ENCODE measurements around the gene SUFU. TPM values are rescaled to one million over a fixed set of nuclear protein-coding genes. Genes with fewer than 3 reads are reported as not detected.

Gene SUFU
- total RNA-seq, 1 donor from 2014 or later = 11.5 TPM

DNA sequence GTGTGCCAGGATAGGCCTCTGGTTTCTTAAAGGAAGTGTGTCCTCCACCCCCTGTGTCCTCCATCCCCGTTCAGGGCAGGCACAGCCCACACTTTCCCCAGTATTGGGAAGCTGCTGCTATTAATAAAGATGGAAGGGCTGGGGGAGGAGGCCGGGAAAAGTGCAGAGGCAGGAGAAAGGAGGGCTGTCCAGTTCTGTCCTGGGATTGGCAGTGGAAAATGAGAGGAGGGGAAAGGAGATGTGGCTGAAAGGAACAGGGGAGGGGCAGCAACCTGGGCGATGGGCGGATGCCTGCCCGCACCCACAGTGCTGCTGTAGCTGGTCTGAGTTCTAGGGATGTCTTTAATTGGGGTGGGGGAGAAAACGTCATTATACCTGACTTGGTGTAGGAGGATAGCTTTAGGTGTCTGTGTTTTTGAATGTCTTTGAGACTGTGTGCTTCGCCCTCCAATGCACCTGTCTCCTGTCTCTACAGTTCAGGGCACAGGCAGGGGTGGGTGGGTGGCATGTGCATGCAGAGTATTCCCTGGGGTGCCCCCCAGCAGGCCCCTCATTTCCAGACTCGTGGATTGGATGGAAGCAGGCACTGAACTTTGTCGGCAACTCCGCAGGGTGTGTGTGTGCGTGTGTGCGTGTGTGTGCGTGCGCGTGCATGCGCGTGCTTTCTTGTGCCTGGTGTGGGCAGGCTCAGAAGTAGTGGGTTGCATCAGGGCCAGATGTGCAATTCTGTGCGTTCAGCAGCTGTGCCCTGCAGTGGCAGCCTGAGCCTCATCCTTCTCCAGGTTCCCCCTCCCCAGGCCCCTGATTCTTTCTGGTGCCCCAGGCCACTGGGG, 143.1 kb downstream of the SUFU start:
- Histone ChIP-seq H3K4me2 (peak overlapping the region; percentile 94), H3K9me3 (ENCODE audit: low read depth) (no peaks in the 10 kb centered on the region), H3K27ac (no peak overlapping the region), H3K36me3 (no peaks in the 10 kb centered on the region), H4K20me1 (ENCODE audit: low read depth) (peaks cover 72% of the 10 kb centered on the region), H2AFZ (replicated peaks) (no peak overlapping the region), H3K4me3 (peak overlapping the region; percentile 94), H3K4me1 (peaks cover 58% of the 10 kb centered on the region), H3K27me3 (no peaks in the 10 kb centered on the region), H3K9ac (no peak overlapping the region), H3F3A (ENCODE audit: low read depth) (peaks cover 70% of the 10 kb centered on the region), H3K79me2 (ENCODE audit: low read depth) (peaks cover 82% of the 10 kb centered on the region)
- peak; percentile 29 for DNase-seq (ENCODE audit: low spot score)
- H3K27me3 Mint-ChIP-seq (ENCODE audit: insufficient read depth, low read depth) = peaks cover 14% of the 10 kb centered on the region
- H3K4me1 Mint-ChIP-seq = peaks cover 61% of the 10 kb centered on the region
- H3K9me3 Mint-ChIP-seq = peaks cover 3% of the 10 kb centered on the region
- no peak for TF ChIP-seq EZH2 (IDR thresholded peaks at IDR 0.05)
- TF ChIP-seq EZH2phosphoT487 (IDR thresholded peaks at IDR 0.05) = no peak
- TF ChIP-seq, protein P1, sequence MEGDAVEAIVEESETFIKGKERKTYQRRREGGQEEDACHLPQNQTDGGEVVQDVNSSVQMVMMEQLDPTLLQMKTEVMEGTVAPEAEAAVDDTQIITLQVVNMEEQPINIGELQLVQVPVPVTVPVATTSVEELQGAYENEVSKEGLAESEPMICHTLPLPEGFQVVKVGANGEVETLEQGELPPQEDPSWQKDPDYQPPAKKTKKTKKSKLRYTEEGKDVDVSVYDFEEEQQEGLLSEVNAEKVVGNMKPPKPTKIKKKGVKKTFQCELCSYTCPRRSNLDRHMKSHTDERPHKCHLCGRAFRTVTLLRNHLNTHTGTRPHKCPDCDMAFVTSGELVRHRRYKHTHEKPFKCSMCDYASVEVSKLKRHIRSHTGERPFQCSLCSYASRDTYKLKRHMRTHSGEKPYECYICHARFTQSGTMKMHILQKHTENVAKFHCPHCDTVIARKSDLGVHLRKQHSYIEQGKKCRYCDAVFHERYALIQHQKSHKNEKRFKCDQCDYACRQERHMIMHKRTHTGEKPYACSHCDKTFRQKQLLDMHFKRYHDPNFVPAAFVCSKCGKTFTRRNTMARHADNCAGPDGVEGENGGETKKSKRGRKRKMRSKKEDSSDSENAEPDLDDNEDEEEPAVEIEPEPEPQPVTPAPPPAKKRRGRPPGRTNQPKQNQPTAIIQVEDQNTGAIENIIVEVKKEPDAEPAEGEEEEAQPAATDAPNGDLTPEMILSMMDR (IDR thresholded peaks at IDR 0.05) = no peak
- H3K36me3 Mint-ChIP-seq = peaks cover 5% of the 10 kb centered on the region
- peak overlapping the region; percentile 96 for H3K27ac Mint-ChIP-seq
- peak overlapping the region; percentile 98 for H3K4me3 Mint-ChIP-seq

DNA sequence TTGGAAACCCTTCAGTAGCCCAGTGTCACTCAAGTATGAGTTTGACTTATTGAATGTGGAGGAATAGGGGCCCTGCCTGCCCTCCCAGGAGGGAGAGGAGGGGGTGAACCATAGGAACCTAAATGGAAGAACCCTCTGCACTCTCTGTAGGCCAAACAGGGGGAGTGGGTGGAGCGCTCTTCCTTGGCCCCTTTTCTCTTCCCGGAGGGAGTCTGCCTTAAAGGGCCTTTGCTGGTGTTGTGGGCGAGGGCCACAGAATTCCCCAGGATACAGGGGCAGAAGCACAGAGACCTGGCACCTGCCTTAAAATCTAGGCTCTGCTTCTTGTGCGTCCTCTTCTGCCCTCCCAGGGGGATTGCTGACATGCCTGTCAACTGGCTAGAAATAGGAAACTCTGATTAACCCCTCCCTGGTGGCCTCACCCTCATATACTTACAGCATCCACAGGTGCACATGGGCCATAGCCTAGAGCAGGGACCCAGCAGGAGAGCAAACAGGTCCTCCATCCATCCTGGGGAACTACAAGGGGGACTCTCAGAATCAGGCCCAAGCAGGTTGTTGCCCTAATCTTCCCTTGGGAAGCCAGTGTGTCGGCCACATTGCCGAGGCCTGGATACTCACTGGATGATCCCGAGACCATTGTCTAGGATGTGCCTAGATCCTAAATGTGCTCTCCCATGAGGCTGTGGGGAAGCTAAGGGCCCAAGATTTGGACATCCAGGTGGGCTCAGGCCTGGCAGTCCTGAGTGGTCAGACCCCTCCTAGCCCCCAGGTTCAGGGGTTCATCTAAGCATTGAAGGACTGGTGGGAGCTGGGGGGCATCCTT, 143.9 kb downstream of the SUFU start:
- no peak overlapping the region for H2AFZ ChIP-seq (replicated peaks)
- H3K4me3 ChIP-seq = peak overlapping the region; percentile 94
- peak overlapping the region; percentile 99 for H3K27ac ChIP-seq
- no peaks in the 10 kb centered on the region for H3K36me3 ChIP-seq
- no peaks in the 10 kb centered on the region for H3K9me3 ChIP-seq (ENCODE audit: low read depth)
- Mint-ChIP-seq H3K4me1 (peaks cover 66% of the 10 kb centered on the region), H3K4me3 (peak overlapping the region; percentile 98), H3K27me3 (ENCODE audit: insufficient read depth, low read depth) (peaks cover 14% of the 10 kb centered on the region), H3K9me3 (peaks cover 3% of the 10 kb centered on the region), H3K36me3 (peaks cover 5% of the 10 kb centered on the region), H3K27ac (no peak overlapping the region)
- no peak overlapping the region for H3K9ac ChIP-seq
- H3K4me2 ChIP-seq = peak overlapping the region; percentile 94
- H4K20me1 ChIP-seq (ENCODE audit: low read depth) = peaks cover 80% of the 10 kb centered on the region
- H3K79me2 ChIP-seq (ENCODE audit: low read depth) = peaks cover 90% of the 10 kb centered on the region
- DNase-seq (ENCODE audit: low spot score) = no peak
- no peaks in the 10 kb centered on the region for H3K27me3 ChIP-seq
- H3F3A ChIP-seq (ENCODE audit: low read depth) = peaks cover 65% of the 10 kb centered on the region
- H3K4me1 ChIP-seq = peaks cover 66% of the 10 kb centered on the region
- TF ChIP-seq, protein P1 (IDR thresholded peaks at IDR 0.05) = no peak
- TF ChIP-seq EZH2phosphoT487 (IDR thresholded peaks at IDR 0.05) (no peak), EZH2 (IDR thresholded peaks at IDR 0.05) (no peak)

DNA sequence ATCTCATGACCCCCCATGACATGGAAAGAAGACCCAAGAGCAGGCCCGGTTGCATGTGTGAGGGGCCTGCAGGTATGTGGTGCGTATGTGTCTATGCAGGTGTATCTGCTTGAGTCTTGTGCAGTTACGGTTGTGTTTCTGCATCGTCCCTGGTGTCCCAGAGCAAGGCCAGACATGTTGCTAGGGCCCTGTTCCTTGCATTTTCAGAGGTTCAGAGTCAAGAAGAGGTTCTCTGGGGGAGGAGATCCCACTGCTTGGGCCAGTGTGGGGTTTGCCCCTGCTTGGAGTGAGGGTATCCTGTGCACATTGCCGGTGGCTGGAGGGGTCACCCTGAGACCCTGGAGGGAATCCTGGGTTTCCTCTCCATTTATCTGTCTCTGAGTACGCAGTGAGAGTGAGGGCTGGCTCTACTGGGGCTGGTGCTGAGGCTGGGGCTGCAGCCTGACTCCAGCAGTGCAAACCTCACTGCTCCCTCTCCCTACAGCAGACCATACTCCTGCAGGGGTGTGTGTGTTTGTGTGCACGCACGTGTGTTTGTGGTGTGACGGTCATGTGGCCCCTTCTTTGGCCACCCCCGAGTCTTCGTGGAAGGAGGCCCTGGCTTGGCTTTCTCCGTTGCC, 144.6 kb downstream of the SUFU start:
- Mint-ChIP-seq H3K9me3 (peaks cover 3% of the 10 kb centered on the region), H3K27ac (peak overlapping the region; percentile 98), H3K27me3 (ENCODE audit: insufficient read depth, low read depth) (peaks cover 12% of the 10 kb centered on the region), H3K36me3 (peaks cover 11% of the 10 kb centered on the region), H3K4me3 (peak overlapping the region; percentile 98), H3K4me1 (peaks cover 71% of the 10 kb centered on the region)
- Histone ChIP-seq H3K4me2 (peak overlapping the region; percentile 93), H3K9ac (no peak overlapping the region), H3K4me1 (peaks cover 68% of the 10 kb centered on the region), H4K20me1 (ENCODE audit: low read depth) (peaks cover 88% of the 10 kb centered on the region), H3F3A (ENCODE audit: low read depth) (peaks cover 58% of the 10 kb centered on the region), H3K27ac (peak overlapping the region; percentile 99), H2AFZ (replicated peaks) (no peak overlapping the region), H3K9me3 (ENCODE audit: low read depth) (no peaks in the 10 kb centered on the region), H3K27me3 (no peaks in the 10 kb centered on the region), H3K36me3 (no peaks in the 10 kb centered on the region), H3K4me3 (no peak overlapping the region), H3K79me2 (ENCODE audit: low read depth) (peaks cover 92% of the 10 kb centered on the region)
- no peak for TF ChIP-seq EZH2phosphoT487 (IDR thresholded peaks at IDR 0.05)
- no peak for TF ChIP-seq EZH2 (IDR thresholded peaks at IDR 0.05)
- TF ChIP-seq, protein P1 (IDR thresholded peaks at IDR 0.05) = no peak
- no peak for DNase-seq (ENCODE audit: low spot score)
